NCI-H2227 (cell line): ENCODE data around the gene FNTB.

Experiments used
- DNase-seq: peaks from one replicate; lab custom pipeline; 2025; ENCODE audit not compliant: unreplicated experiment; lab: John Stamatoyannopoulos, UW

Gene FNTB

DNA sequence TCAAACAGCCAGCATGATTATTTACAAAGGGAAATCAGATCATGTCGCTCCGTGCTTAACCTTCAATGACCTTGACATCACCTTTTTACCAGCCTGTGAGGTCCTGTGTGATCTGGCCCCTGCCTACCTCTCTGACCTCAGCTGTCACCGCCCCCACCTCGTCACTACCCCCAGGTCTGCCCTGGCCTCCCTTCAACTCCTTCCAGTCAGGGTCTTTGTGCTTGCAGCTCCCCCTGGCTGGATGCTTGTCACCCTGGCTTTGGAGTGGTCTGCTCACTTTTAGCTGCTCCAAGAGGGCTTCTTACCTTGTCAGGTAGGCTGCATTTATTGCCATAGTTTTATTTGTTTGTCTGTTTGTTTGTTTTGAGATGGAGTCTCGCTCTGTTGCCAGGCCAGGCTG is 123.8 kb downstream of the FNTB start:
- no peak for DNase-seq
